CD4-positive, alpha-beta T cell (primary cell): ENCODE results near the gene PTP4A2. TPM values are rescaled to one million over a fixed set of nuclear protein-coding genes. Genes with fewer than 3 reads are reported as not detected.

ENCODE experiments used
- ATAC-seq: fragments of 200-7000 bp; cut with Tn5 transposase; one replicate; pipeline ENCODE4 v1.10.0; 2022; ENCODE audit warnings: mild to moderate bottlenecking; ENCODE audit not compliant: poor library complexity
- CTCF ChIA-PET: fragments of 350-600 bp; sonication (Branson Sonifier 250); formaldehyde crosslinking; loops from one replicate; lab custom pipeline; 2021; ENCODE audit warnings: antibody characterized with exemption, inconsistent platforms; lab: Charles Lee
- POLR2A ChIA-PET: fragments of 350-600 bp; sonication (Branson Sonifier 250); formaldehyde crosslinking; loops from one replicate; lab custom pipeline; 2021; ENCODE audit warnings: antibody characterized with exemption, inconsistent platforms; lab: Charles Lee
- DNase-seq, 14 experiments: peaks; one replicate each; pipeline ENCODE4 v3.0.0-alpha.2; 2013 to 2020; ENCODE audit warnings: mixed read lengths in 2 of 14
- H3K27ac ChIP-seq, 2 donors: one replicate each; pipeline versions ENCODE4 v1.5.1 to v1.7.0; 2013; ENCODE audit warnings: low read length in 2 of 2, low read depth in 1 of 2, mild to moderate bottlenecking in 1 of 2
- H3K27me3 ChIP-seq, 2 experiments: 1 replicate in 1 of 2; 2 replicates in 1 of 2; pipeline versions ENCODE4 v1.6.1 to v1.7.0; 2013; ENCODE audit warnings: low read length in 2 of 2, control low read depth in 1 of 2, mild to moderate bottlenecking in 1 of 2, moderate library complexity in 1 of 2; ENCODE audit not compliant: insufficient read depth in 2 of 2, control insufficient read depth in 1 of 2
- H3K36me3 ChIP-seq: one replicate; pipeline ENCODE4 v1.6.1; 2013; ENCODE audit warnings: low read length, control low read depth; ENCODE audit not compliant: insufficient read depth
- H3K4me1 ChIP-seq: one replicate; pipeline ENCODE4 v1.6.1; 2013; ENCODE audit warnings: low read length, control low read depth; ENCODE audit not compliant: insufficient read depth
- H3K4me3 ChIP-seq: one replicate; pipeline ENCODE4 v1.5.1; 2013; ENCODE audit warnings: mild to moderate bottlenecking, low read length, moderate library complexity
- H3K9me3 ChIP-seq, 2 experiments: 1 replicate in 1 of 2; 2 replicates in 1 of 2; pipeline versions ENCODE4 v1.6.1 to v1.7.0; 2013; ENCODE audit warnings: low read length in 2 of 2, mild to moderate bottlenecking in 2 of 2, control low read depth in 1 of 2, moderate library complexity in 1 of 2; ENCODE audit not compliant: control insufficient read depth in 1 of 2, insufficient read depth in 1 of 2
- H3K27ac Mint-ChIP-seq: one replicate; pipeline ENCODE4 v1.8.0; 2020; ENCODE audit warnings: mixed read lengths
- H3K27me3 Mint-ChIP-seq: one replicate; pipeline ENCODE4 v1.8.0; 2021; ENCODE audit warnings: mixed read lengths
- H3K36me3 Mint-ChIP-seq: one replicate; pipeline ENCODE4 v1.8.0; 2021; ENCODE audit warnings: low read depth, mixed read lengths
- H3K4me1 Mint-ChIP-seq: one replicate; pipeline ENCODE4 v1.8.0; 2021; ENCODE audit warnings: low read depth, mixed read lengths
- H3K4me3 Mint-ChIP-seq: one replicate; pipeline ENCODE4 v1.8.0; 2020; ENCODE audit warnings: mild to moderate bottlenecking, mixed read lengths
- H3K9me3 Mint-ChIP-seq: one replicate; pipeline ENCODE4 v1.8.0; 2020; ENCODE audit warnings: mixed read lengths
- CTCF ChIP-seq: fragments of 200-600 bp; IDR thresholded peaks from one replicate; pipeline ENCODE4 v1.8.0; 2022; ENCODE audit warnings: antibody characterized with exemption, mild to moderate bottlenecking
- intact Hi-C, 2 experiments: fragments of 100-400 bp; cut with DNase I in 1 of 2; cut with micrococcal nuclease in 1 of 2; formaldehyde crosslinking; loops; one replicate each; pipeline versions ENCODE4 v1.15.1 to v1.9.0; 2023 to 2025; cut with DNase I, micrococcal nuclease
- total RNA-seq, 174 experiments: library from RNA in 2 of 174; stranded (reverse) in 2 of 174; gene quantifications; one replicate each; pipeline ENCODE4 v1.2.3 and lab custom pipeline; 2021 to 2026

PTP4A2 gene
- total RNA-seq, 2 experiments from 2014 or later = 282 to 287 TPM

- no peaks in the 10 kb centered on the region for H3K36me3 ChIP-seq
- H3K36me3 Mint-ChIP-seq = no peaks in the 10 kb centered on the region
- intact Hi-C loops = no loop called here
- no peaks in the 10 kb centered on the region for H3K27me3 Mint-ChIP-seq
- H3K4me3 Mint-ChIP-seq = no peak overlapping the region
- POLR2A ChIA-PET = interaction anchor here (0.9 kb wide), 1 partner anchor 16 kb away, joined by 3 read pairs; no protein-coding TSS in a partner anchor
- peaks cover 15% of the 10 kb centered on the region for H3K4me1 ChIP-seq
- H3K9me3 Mint-ChIP-seq = peaks cover 3% of the 10 kb centered on the region
- H3K4me1 Mint-ChIP-seq = peaks cover 20% of the 10 kb centered on the region
- TF ChIP-seq CTCF = no peak
- no peaks in the 10 kb centered on the region for H3K27me3 ChIP-seq
- no peak overlapping the region for H3K4me3 ChIP-seq
- H3K9me3 ChIP-seq = no peaks in the 10 kb centered on the region
- no peak overlapping the region for H3K27ac Mint-ChIP-seq
- no peak for DNase-seq
- H3K27ac ChIP-seq = no peak overlapping the region
- no peak for ATAC-seq
- CTCF ChIA-PET = no interaction called here
Observed at GRCh38 chr1:31877544-31877943, 60.6 kb downstream of the PTP4A2 start.

GRCh38 chr1:31875636-31876236 lies 62.4 kb downstream of the PTP4A2 start:
- Histone ChIP-seq H3K4me3 (no peak overlapping the region), H3K27me3 (no peaks in the 10 kb centered on the region), H3K36me3 (no peaks in the 10 kb centered on the region), H3K4me1 (peaks cover 18% of the 10 kb centered on the region), H3K27ac (no peak overlapping the region), H3K9me3 (no peaks in the 10 kb centered on the region)
- H3K27ac Mint-ChIP-seq = no peak overlapping the region
- H3K4me3 Mint-ChIP-seq = no peak overlapping the region
- ATAC-seq (no peak), DNase-seq (no peak)
- POLR2A ChIA-PET = no interaction called here
- H3K9me3 Mint-ChIP-seq = peaks cover 3% of the 10 kb centered on the region
- CTCF ChIA-PET = interaction anchor here (1.4 kb wide), 1 partner anchor 88 kb away, joined by 7 read pairs; no protein-coding TSS in a partner anchor
- no peak for TF ChIP-seq CTCF
- intact Hi-C loops = no loop called here
- H3K36me3 Mint-ChIP-seq = no peaks in the 10 kb centered on the region
- H3K4me1 Mint-ChIP-seq = peaks cover 28% of the 10 kb centered on the region
- no peaks in the 10 kb centered on the region for H3K27me3 Mint-ChIP-seq

GRCh38 chr1:31874942-31875341 lies 63.2 kb downstream of the PTP4A2 start:
- intact Hi-C loops = no loop called here
- ATAC-seq = no peak
- H3K4me3 ChIP-seq = no peak overlapping the region
- POLR2A ChIA-PET = no interaction called here
- H3K27me3 Mint-ChIP-seq = no peaks in the 10 kb centered on the region
- DNase-seq = no peak
- H3K9me3 Mint-ChIP-seq = peaks cover 3% of the 10 kb centered on the region
- TF ChIP-seq CTCF = no peak
- H3K27me3 ChIP-seq = no peaks in the 10 kb centered on the region
- H3K36me3 ChIP-seq = no peaks in the 10 kb centered on the region
- CTCF ChIA-PET = no interaction called here
- H3K4me3 Mint-ChIP-seq = no peak overlapping the region
- peaks cover 23% of the 10 kb centered on the region for H3K4me1 Mint-ChIP-seq
- peaks cover 16% of the 10 kb centered on the region for H3K4me1 ChIP-seq
- no peak overlapping the region for H3K27ac ChIP-seq
- H3K9me3 ChIP-seq = no peaks in the 10 kb centered on the region
- H3K27ac Mint-ChIP-seq = no peak overlapping the region
- H3K36me3 Mint-ChIP-seq = no peaks in the 10 kb centered on the region
